ENCODE measurements around the gene ARNT2. TPM values are rescaled to one million over a fixed set of nuclear protein-coding genes. Genes with fewer than 3 reads are reported as not detected.
A peak's percentile ranks its signal among the peaks of the same experiment; 100 is the strongest.

ARNT2 gene
- total and polyA plus RNA-seq, 2 donors (not counting 1 experiment from before 2014, with no cell fraction given), result 15.5 to 61.2 TPM

DNA sequence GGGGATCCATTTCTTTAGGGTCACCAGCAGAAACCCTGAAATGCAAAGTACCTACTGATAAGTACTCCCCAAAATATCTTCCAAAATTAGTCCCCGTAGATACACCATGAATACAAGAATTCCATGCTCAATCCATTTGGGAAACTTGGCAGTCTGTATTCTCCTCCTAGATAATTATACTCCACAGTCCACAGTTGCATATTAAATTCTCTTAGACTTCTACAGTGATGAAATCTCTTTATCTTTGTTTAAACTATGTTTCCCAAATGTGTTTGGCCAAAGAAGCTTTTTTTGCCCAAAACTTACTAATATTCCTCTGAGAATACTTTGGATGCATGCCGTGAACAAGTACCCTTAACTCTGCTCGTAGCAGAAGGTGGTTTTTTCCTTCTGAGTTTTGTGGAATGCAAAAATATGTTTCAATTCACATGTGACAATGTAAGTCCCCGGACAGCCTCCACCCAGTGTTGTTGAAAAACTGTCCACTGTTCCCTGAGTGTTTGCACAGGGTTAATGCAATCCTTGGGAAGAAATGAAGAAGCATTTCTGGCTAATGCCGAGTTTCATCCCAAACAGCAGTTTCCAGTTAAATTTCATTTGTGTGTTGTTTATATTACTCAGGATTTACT, 126.7 kb downstream of the ARNT2 start:
- peak overlapping the region; percentile 62 for H3K27ac ChIP-seq (ENCODE audit: insufficient read depth, low read length)
- no peaks in the 10 kb centered on the region for H3K79me2 ChIP-seq (ENCODE audit: control insufficient read depth, insufficient read depth, low read length)
- H2AFZ ChIP-seq (ENCODE audit: low read length), result no peak overlapping the region

DNA sequence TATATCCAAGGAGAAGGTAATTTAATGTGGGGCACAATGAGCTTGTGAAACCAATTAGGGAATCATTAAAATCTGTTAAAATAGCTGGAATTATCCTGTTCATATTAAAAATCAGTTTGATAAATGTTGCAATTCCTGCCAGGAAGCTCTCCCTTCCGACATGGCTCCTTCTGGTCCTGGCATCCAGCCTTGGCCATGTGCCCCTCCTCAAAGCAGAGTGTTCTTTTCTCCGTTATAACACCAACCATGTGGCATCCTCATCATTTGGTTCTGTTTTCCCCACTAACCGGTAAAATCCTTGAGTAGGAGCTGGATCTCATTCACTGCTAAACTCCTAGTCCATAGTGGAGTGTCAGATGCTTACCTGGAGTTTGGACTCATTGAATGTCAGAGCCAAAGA, 127.2 kb downstream of the ARNT2 start:
- Histone ChIP-seq H4K20me1 (ENCODE audit: control insufficient read depth, extremely low read depth, insufficient read depth, low read length) (no peaks in the 10 kb centered on the region), H3K27me3 (ENCODE audit: control insufficient read depth, insufficient read depth, low read length) (no peaks in the 10 kb centered on the region), H3K79me2 (ENCODE audit: control insufficient read depth, insufficient read depth, low read length) (no peaks in the 10 kb centered on the region), H2AFZ (ENCODE audit: low read length) (no peak overlapping the region), H3K4me2 (ENCODE audit: extremely low read depth, insufficient read depth, low read length) (no peak overlapping the region), H3K36me3 (ENCODE audit: control insufficient read depth, insufficient read depth, low read length) (peaks cover 2% of the 10 kb centered on the region), H3K27ac (ENCODE audit: insufficient read depth, low read length) (peak overlapping the region; percentile 62), H3K9ac (ENCODE audit: insufficient read depth, low read length) (peak overlapping the region; percentile 36), H3K4me1 (ENCODE audit: control insufficient read depth, extremely low read depth, insufficient read depth, low read length) (peaks cover 14% of the 10 kb centered on the region), H3K9me3 (ENCODE audit: control insufficient read depth, insufficient read depth, low read depth, low read length) (no peaks in the 10 kb centered on the region), H3K4me3 (replicated peaks in 1 of 4; ENCODE audit: control extremely low read depth in 1 of 4, insufficient read depth in 1 of 4, low read depth in 3 of 4, low read length in 4 of 4) (no peak overlapping the region)
- TF ChIP-seq EZH2 (IDR thresholded peaks at IDR 0.05; ENCODE audit: low read length, missing control alignments), result no peak
- TF ChIP-seq, protein P1, sequence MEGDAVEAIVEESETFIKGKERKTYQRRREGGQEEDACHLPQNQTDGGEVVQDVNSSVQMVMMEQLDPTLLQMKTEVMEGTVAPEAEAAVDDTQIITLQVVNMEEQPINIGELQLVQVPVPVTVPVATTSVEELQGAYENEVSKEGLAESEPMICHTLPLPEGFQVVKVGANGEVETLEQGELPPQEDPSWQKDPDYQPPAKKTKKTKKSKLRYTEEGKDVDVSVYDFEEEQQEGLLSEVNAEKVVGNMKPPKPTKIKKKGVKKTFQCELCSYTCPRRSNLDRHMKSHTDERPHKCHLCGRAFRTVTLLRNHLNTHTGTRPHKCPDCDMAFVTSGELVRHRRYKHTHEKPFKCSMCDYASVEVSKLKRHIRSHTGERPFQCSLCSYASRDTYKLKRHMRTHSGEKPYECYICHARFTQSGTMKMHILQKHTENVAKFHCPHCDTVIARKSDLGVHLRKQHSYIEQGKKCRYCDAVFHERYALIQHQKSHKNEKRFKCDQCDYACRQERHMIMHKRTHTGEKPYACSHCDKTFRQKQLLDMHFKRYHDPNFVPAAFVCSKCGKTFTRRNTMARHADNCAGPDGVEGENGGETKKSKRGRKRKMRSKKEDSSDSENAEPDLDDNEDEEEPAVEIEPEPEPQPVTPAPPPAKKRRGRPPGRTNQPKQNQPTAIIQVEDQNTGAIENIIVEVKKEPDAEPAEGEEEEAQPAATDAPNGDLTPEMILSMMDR (conservative IDR thresholded peaks at IDR 0.05 in 1 of 2, IDR thresholded peaks at IDR 0.05 in 1 of 2; ENCODE audit: low read depth in 1 of 2, low read length in 2 of 2), result no peak
- DNase-seq (ENCODE audit: low read depth in 2 of 2), result peak in 1 of 2 donors; percentile 6

More for the DNA sequence above, 126.7 kb downstream of the ARNT2 start:
- TF ChIP-seq, protein P1 (conservative IDR thresholded peaks at IDR 0.05 in 1 of 2, IDR thresholded peaks at IDR 0.05 in 1 of 2; ENCODE audit: low read depth in 1 of 2, low read length in 2 of 2), result no peak
- no peak for TF ChIP-seq EZH2 (IDR thresholded peaks at IDR 0.05; ENCODE audit: low read length, missing control alignments)
- no peak overlapping the region for H3K4me2 ChIP-seq (ENCODE audit: extremely low read depth, insufficient read depth, low read length)
- H3K27me3 ChIP-seq (ENCODE audit: control insufficient read depth, insufficient read depth, low read length), result no peaks in the 10 kb centered on the region
- no peak overlapping the region for H3K4me3 ChIP-seq (replicated peaks in 1 of 4; ENCODE audit: control extremely low read depth in 1 of 4, insufficient read depth in 1 of 4, low read depth in 3 of 4, low read length in 4 of 4)
- H3K4me1 ChIP-seq (ENCODE audit: control insufficient read depth, extremely low read depth, insufficient read depth, low read length), result peaks cover 18% of the 10 kb centered on the region
- peak in 1 of 2 donors; percentile 54 for DNase-seq (ENCODE audit: low read depth in 2 of 2)
- no peaks in the 10 kb centered on the region for H4K20me1 ChIP-seq (ENCODE audit: control insufficient read depth, extremely low read depth, insufficient read depth, low read length)
- H3K9ac ChIP-seq (ENCODE audit: insufficient read depth, low read length), result no peak overlapping the region
- no peaks in the 10 kb centered on the region for H3K9me3 ChIP-seq (ENCODE audit: control insufficient read depth, insufficient read depth, low read depth, low read length)
- H3K36me3 ChIP-seq (ENCODE audit: control insufficient read depth, insufficient read depth, low read length), result peaks cover 2% of the 10 kb centered on the region

DNA sequence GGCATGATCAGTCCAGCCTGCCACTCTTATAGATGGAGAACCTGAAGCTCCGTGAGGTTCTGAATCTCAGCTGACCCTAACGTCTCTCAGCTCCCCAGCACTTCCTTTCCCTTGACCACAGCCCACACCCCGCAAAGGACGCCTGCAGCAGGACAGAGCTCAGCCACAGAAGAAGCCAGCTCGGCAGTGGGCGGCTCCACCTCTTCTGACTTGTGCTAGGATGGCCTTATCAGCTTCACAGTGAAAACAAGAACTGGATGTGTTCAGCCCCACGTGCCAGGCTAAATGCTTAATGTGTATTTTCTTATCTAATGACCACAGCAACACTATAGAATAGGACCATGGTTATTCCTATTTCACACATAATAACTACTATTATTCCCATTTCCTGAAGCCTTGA, 127.6 kb downstream of the ARNT2 start:
- Histone ChIP-seq H2AFZ (ENCODE audit: low read length) (no peak overlapping the region), H3K36me3 (ENCODE audit: control insufficient read depth, insufficient read depth, low read length) (peaks cover 2% of the 10 kb centered on the region), H3K4me1 (ENCODE audit: control insufficient read depth, extremely low read depth, insufficient read depth, low read length) (peaks cover 12% of the 10 kb centered on the region), H3K9ac (ENCODE audit: insufficient read depth, low read length) (no peak overlapping the region), H3K9me3 (ENCODE audit: control insufficient read depth, insufficient read depth, low read depth, low read length) (no peaks in the 10 kb centered on the region), H3K27ac (ENCODE audit: insufficient read depth, low read length) (peak overlapping the region; percentile 62), H3K4me3 (replicated peaks in 1 of 4; ENCODE audit: control extremely low read depth in 1 of 4, insufficient read depth in 1 of 4, low read depth in 3 of 4, low read length in 4 of 4) (no peak overlapping the region), H3K79me2 (ENCODE audit: control insufficient read depth, insufficient read depth, low read length) (no peaks in the 10 kb centered on the region), H3K4me2 (ENCODE audit: extremely low read depth, insufficient read depth, low read length) (no peak overlapping the region), H4K20me1 (ENCODE audit: control insufficient read depth, extremely low read depth, insufficient read depth, low read length) (no peaks in the 10 kb centered on the region), H3K27me3 (ENCODE audit: control insufficient read depth, insufficient read depth, low read length) (no peaks in the 10 kb centered on the region)
- TF ChIP-seq, protein P1 (conservative IDR thresholded peaks at IDR 0.05 in 1 of 2, IDR thresholded peaks at IDR 0.05 in 1 of 2; ENCODE audit: low read depth in 1 of 2, low read length in 2 of 2), result no peak
- no peak for TF ChIP-seq EZH2 (IDR thresholded peaks at IDR 0.05; ENCODE audit: low read length, missing control alignments)
- no peak for DNase-seq (ENCODE audit: low read depth in 2 of 2)
